ENCODE measurements around the gene NDC80.

The NDC80 gene

DNA sequence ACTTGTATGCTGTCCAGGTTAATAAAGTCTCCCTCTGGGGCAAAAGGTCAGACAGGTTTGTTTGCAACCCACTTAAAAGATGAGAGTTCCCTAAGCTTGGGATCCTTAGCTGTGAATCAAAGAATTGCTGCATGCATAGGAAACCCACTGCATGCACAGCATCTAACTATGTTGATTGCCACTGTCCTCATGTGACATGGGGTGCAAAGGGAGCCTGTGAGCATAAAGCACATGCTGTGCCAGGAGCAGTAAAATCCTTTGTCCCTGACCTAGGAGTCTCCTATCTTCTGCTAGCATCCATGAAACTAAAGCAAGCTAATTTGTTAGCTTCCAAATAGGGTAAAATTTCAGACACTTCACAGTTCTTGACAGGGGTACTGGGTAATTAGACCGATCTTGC, 13.8 kb upstream of the NDC80 start:
- Histone ChIP-seq H3K36me3 (ENCODE audit: control insufficient read depth in 2 of 2, insufficient read depth in 1 of 2, low read length in 2 of 2) (peaks cover 0 to 6% of the 10 kb centered on the region in 2 experiments; a peak in 1 of 3 replicates), H3K4me3 (ENCODE audit: low read depth, low read length) (no peak overlapping the region), H3K27ac (ENCODE audit: extremely low read depth, low read depth, low read length) (no peak overlapping the region), H3K4me1 (ENCODE audit: control insufficient read depth, insufficient read depth, low read length) (no peaks in the 10 kb centered on the region; the same call in 1 of the 2 replicates), H3K9me3 (ENCODE audit: control insufficient read depth, insufficient read depth, low read depth, low read length) (no peaks in the 10 kb centered on the region)
- ChIA-PET CTCF (interaction anchor here (0.6 to 5.3 kb wide), 3 partner anchors 10 to 22 kb away, joined by 7 to 36 read pairs (median 13); no protein-coding TSS in a partner anchor), POLR2A (no interaction called here)
- no peak for TF ChIP-seq ZNF843 (tag by site-specific recombination; IDR thresholded peaks at IDR 0.05)
- TF ChIP-seq ZNF37A (tag by site-specific recombination; IDR thresholded peaks at IDR 0.05) = no peak
- TF ChIP-seq ZBTB20 (tag by site-specific recombination; IDR thresholded peaks at IDR 0.05) = no peak
- no peak for TF ChIP-seq ZNF610 (tag by site-specific recombination; IDR thresholded peaks at IDR 0.05; ENCODE audit: borderline replicate concordance)
- TF ChIP-seq ZNF184 (tag by site-specific recombination; IDR thresholded peaks at IDR 0.05) = no peak
- TF ChIP-seq, protein P1, sequence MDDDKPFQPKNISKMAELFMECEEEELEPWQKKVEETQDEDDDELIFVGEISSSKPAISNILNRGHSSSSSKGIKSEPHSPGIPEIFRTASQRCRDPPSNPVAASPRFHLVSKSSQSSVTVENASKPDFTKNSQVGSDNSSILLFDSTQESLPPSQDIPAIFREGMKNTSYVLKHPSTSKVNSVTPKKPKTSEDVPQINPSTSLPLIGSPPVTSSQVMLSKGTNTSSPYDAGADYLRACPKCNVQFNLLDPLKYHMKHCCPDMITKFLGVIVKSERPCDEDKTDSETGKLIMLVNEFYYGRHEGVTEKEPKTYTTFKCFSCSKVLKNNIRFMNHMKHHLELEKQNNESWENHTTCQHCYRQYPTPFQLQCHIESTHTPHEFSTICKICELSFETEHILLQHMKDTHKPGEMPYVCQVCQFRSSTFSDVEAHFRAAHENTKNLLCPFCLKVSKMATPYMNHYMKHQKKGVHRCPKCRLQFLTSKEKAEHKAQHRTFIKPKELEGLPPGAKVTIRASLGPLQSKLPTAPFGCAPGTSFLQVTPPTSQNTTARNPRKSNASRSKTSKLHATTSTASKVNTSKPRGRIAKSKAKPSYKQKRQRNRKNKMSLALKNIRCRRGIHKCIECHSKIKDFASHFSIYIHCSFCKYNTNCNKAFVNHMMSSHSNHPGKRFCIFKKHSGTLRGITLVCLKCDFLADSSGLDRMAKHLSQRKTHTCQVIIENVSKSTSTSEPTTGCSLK (tag by site-specific recombination; IDR thresholded peaks at IDR 0.05) = no peak
- TF ChIP-seq, protein P2, sequence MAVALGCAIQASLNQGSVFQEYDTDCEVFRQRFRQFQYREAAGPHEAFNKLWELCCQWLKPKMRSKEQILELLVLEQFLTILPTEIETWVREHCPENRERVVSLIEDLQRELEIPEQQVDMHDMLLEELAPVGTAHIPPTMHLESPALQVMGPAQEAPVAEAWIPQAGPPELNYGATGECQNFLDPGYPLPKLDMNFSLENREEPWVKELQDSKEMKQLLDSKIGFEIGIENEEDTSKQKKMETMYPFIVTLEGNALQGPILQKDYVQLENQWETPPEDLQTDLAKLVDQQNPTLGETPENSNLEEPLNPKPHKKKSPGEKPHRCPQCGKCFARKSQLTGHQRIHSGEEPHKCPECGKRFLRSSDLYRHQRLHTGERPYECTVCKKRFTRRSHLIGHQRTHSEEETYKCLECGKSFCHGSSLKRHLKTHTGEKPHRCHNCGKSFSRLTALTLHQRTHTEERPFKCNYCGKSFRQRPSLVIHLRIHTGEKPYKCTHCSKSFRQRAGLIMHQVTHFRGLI (tag by site-specific recombination; IDR thresholded peaks at IDR 0.05) = no peak
- TF ChIP-seq GLIS1 (tag by site-specific recombination; IDR thresholded peaks at IDR 0.05) = no peak
- TF ChIP-seq ZSCAN30 (tag by site-specific recombination; IDR thresholded peaks at IDR 0.05) = no peak
- TF ChIP-seq ZNF416 (tag by site-specific recombination; IDR thresholded peaks at IDR 0.05) = no peak

DNA sequence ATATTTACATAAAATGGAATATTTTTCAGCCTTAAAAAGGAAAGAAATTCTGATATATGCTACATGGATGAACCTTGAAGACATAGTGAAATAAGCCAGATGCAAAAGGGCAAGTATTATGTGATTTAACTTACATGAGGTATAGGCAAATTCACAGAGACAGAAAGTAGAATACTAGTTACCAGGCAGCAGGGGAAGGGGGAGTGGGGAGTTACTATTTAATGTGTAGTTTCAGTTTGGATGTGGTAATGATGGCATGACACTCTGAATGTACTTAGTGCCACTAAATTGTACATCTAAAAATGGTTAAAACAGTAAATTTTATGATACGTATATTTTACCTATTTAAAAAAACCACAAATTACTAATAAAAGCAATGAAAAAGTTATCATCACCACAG, 12.1 kb upstream of the NDC80 start:
- POLR2A ChIA-PET = no interaction called here
- Histone ChIP-seq H3K27ac (ENCODE audit: extremely low read depth, low read depth, low read length) (no peak overlapping the region), H3K9me3 (ENCODE audit: control insufficient read depth, insufficient read depth, low read depth, low read length) (no peaks in the 10 kb centered on the region), H3K4me1 (ENCODE audit: control insufficient read depth, insufficient read depth, low read length) (no peaks in the 10 kb centered on the region; the same call in 1 of the 2 replicates), H3K36me3 (ENCODE audit: control insufficient read depth in 2 of 2, insufficient read depth in 1 of 2, low read length in 2 of 2) (peaks cover 0 to 10% of the 10 kb centered on the region in 2 experiments; a peak in 2 of 3 replicates), H3K4me3 (ENCODE audit: low read depth, low read length) (no peak overlapping the region)
- CTCF ChIA-PET = interaction anchor here (5.3 kb wide), 1 partner anchor 12 kb away, joined by 36 read pairs; no protein-coding TSS in a partner anchor
- TF ChIP-seq ZSCAN23 (tag by site-specific recombination; IDR thresholded peaks at IDR 0.05) = no peak
- TF ChIP-seq ZNF596 (tag by site-specific recombination; IDR thresholded peaks at IDR 0.05) = no peak

DNA sequence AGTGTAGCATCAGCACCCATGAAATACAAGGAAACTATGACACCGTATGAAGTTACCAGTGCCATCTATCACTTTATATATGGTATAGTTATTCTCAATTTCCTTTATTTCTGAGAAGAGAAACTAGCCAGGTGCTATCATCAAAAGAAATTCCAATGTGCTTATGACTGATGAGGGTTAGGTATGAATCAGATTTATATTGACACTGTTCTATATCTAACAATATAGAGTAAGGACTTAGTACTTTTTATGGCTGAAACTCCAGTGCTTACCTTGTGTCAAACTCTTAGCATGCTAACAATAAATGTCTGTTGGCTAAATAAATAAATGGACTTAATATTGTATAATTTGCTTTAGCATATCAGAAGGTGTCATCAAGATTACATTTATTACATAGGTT, 7.0 kb upstream of the NDC80 start:
- ChIA-PET CTCF (interaction anchor here (0.7 kb wide), 1 partner anchor 1699 kb away, joined by 3 read pairs; no protein-coding TSS in a partner anchor), POLR2A (no interaction called here)
- TF ChIP-seq TCF7L2 (IDR thresholded peaks at IDR 0.05; ENCODE audit: borderline replicate concordance, low read depth, low read length) = no peak
- no peak for TF ChIP-seq ZNF785 (tag by site-specific recombination; IDR thresholded peaks at IDR 0.05)
- peaks cover 0 to 16% of the 10 kb centered on the region in 2 experiments; a peak in 2 of 3 replicates for H3K36me3 ChIP-seq (ENCODE audit: control insufficient read depth in 2 of 2, insufficient read depth in 1 of 2, low read length in 2 of 2)
- no peak overlapping the region for H3K4me3 ChIP-seq (ENCODE audit: low read depth, low read length)
- no peak overlapping the region for H3K27ac ChIP-seq (ENCODE audit: extremely low read depth, low read depth, low read length)
- H3K4me1 ChIP-seq (ENCODE audit: control insufficient read depth, insufficient read depth, low read length) = no peaks in the 10 kb centered on the region
- no peaks in the 10 kb centered on the region for H3K9me3 ChIP-seq (ENCODE audit: control insufficient read depth, insufficient read depth, low read depth, low read length)

DNA sequence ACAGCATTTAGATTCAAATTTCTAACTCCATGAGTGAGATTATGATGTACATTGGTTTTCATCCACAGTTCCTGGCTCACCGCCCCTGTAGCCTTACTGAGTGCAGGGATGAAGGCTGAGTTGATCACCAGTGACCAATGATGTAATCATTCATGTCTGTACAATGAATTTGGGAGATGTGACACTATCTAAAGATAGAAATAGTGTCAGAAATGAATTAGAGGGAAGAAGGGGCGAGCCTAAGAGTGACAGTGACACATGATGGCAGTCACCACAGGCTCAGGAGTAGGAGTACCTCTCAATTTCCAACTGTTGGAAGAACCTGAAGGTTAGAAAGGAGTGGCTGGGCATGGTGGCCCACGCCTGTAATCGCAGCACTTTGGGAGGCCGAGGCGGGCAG, 3.2 kb upstream of the NDC80 start:
- Histone ChIP-seq H3K36me3 (ENCODE audit: control insufficient read depth in 2 of 2, insufficient read depth in 1 of 2, low read length in 2 of 2) (peaks cover 0 to 11% of the 10 kb centered on the region in 2 experiments; a peak in 2 of 3 replicates), H3K4me1 (ENCODE audit: control insufficient read depth, insufficient read depth, low read length) (no peaks in the 10 kb centered on the region), H3K4me3 (ENCODE audit: low read depth, low read length) (no peak overlapping the region), H3K27ac (ENCODE audit: extremely low read depth, low read depth, low read length) (no peak overlapping the region), H3K9me3 (ENCODE audit: control insufficient read depth, insufficient read depth, low read depth, low read length) (no peaks in the 10 kb centered on the region)
- ChIA-PET POLR2A (no interaction called here), CTCF (no interaction called here)
- TF ChIP-seq ZNF416 (tag by site-specific recombination; IDR thresholded peaks at IDR 0.05) (no peak), ZNF223 (tag by site-specific recombination; IDR thresholded peaks at IDR 0.05) (no peak), ZNF23 (tag by site-specific recombination; IDR thresholded peaks at IDR 0.05; ENCODE audit: borderline replicate concordance) (no peak), ZNF629 (tag by site-specific recombination; IDR thresholded peaks at IDR 0.05) (no peak), ZFHX2 (tag by site-specific recombination; conservative IDR thresholded peaks at IDR 0.05) (no peak), PRDM1 (tag by site-specific recombination; IDR thresholded peaks at IDR 0.05) (no peak), ZNF626 (tag by site-specific recombination; IDR thresholded peaks at IDR 0.05) (no peak), ZBTB7A (tag by site-specific recombination; IDR thresholded peaks at IDR 0.05; ENCODE audit: low read depth) (no peak), ZNF114 (tag by site-specific recombination; IDR thresholded peaks at IDR 0.05) (no peak), GLIS1 (tag by site-specific recombination; IDR thresholded peaks at IDR 0.05) (no peak), ZSCAN16 (tag by site-specific recombination; IDR thresholded peaks at IDR 0.05) (no peak)
- TF ChIP-seq, protein P3, sequence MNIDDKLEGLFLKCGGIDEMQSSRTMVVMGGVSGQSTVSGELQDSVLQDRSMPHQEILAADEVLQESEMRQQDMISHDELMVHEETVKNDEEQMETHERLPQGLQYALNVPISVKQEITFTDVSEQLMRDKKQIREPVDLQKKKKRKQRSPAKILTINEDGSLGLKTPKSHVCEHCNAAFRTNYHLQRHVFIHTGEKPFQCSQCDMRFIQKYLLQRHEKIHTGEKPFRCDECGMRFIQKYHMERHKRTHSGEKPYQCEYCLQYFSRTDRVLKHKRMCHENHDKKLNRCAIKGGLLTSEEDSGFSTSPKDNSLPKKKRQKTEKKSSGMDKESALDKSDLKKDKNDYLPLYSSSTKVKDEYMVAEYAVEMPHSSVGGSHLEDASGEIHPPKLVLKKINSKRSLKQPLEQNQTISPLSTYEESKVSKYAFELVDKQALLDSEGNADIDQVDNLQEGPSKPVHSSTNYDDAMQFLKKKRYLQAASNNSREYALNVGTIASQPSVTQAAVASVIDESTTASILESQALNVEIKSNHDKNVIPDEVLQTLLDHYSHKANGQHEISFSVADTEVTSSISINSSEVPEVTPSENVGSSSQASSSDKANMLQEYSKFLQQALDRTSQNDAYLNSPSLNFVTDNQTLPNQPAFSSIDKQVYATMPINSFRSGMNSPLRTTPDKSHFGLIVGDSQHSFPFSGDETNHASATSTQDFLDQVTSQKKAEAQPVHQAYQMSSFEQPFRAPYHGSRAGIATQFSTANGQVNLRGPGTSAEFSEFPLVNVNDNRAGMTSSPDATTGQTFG (tag by site-specific recombination; IDR thresholded peaks at IDR 0.05; ENCODE audit: borderline replicate concordance) = no peak
